Vagina (tissue), 2 donors: ENCODE results near the gene GADD45B.

Experiments used
- POLR2A ChIP-seq, 2 donors: fragments of 450-650 bp; IDR thresholded peaks; one replicate each; pipeline ENCODE4 v1.6.1; 2017; ENCODE audit warnings: antibody characterized with exemption in 2 of 2, mild to moderate bottlenecking in 2 of 2, moderate library complexity in 2 of 2
- POLR2AphosphoS5 ChIP-seq, 2 donors: sonication (generic); formaldehyde crosslinking; IDR thresholded peaks; one replicate each; pipeline ENCODE4 v1.9.0; 2017; ENCODE audit warnings: antibody characterized with exemption in 2 of 2, mild to moderate bottlenecking in 2 of 2, low read depth in 1 of 2; ENCODE audit not compliant: insufficient read depth in 1 of 2
- TF ChIP-seq, protein P1 (sequence below), 3 experiments: fragments of 450-650 bp in 2 of 3; fragments of 200-600 bp in 1 of 3; sonication (generic) in 1 of 3; IDR thresholded peaks; one replicate each; pipeline ENCODE4 v1.5.1; 2017 to 2019; ENCODE audit warnings: antibody characterized with exemption in 3 of 3, mild to moderate bottlenecking in 2 of 3, moderate library complexity in 2 of 3

DNA sequence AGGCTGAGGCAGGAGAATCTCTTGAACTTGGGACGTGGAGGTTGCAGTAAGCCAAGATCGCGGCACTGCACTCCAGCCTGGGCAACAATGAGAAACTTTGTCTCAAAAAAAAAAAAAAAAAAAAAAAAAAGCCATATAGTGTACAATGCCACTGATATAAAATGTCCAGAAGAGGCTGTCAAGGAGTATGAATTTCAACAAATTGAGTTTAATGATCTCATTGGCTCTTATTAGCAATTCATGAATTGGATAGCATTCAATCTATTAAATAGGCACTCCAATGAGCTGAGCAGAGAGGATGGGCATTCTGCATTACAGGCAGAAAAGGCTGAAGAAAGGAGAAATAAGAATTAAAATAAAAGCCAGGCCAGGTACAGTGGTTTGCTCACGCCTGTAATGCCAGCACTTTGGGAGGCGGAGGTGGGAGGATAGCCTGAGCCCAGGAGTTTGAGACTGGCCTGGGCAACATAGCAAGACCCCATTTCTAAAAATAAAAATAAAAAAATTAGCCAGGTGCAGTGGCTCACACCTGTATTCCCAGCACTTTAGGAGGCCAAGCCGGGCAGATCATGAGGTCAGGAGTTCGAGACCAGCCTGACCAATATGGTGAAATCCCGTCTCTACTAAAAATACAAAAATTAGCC, 18.4 kb upstream of the GADD45B start:
- TF ChIP-seq, protein P1, sequence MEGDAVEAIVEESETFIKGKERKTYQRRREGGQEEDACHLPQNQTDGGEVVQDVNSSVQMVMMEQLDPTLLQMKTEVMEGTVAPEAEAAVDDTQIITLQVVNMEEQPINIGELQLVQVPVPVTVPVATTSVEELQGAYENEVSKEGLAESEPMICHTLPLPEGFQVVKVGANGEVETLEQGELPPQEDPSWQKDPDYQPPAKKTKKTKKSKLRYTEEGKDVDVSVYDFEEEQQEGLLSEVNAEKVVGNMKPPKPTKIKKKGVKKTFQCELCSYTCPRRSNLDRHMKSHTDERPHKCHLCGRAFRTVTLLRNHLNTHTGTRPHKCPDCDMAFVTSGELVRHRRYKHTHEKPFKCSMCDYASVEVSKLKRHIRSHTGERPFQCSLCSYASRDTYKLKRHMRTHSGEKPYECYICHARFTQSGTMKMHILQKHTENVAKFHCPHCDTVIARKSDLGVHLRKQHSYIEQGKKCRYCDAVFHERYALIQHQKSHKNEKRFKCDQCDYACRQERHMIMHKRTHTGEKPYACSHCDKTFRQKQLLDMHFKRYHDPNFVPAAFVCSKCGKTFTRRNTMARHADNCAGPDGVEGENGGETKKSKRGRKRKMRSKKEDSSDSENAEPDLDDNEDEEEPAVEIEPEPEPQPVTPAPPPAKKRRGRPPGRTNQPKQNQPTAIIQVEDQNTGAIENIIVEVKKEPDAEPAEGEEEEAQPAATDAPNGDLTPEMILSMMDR (IDR thresholded peaks at IDR 0.05) = no peak
- no peak for TF ChIP-seq POLR2AphosphoS5 (IDR thresholded peaks at IDR 0.05; ENCODE audit: insufficient read depth in 1 of 2, low read depth in 1 of 2)
- TF ChIP-seq POLR2A (IDR thresholded peaks at IDR 0.05) = no peak
